HG03439 (cell line): ENCODE results near the gene GNAS-AS1.
"Not testable (repeated sequence)": the region's sequence is repeated elsewhere in the genome, so short reads cannot be mapped to it uniquely, and the experiment has no call there.

Experiments used
- ATAC-seq: cut with Tn5 transposase; IDR thresholded peaks from one replicate; pipeline ENCODE4 v1.9.1; 2021; ENCODE audit warnings: mild to moderate bottlenecking, moderate library complexity; ENCODE audit not compliant: unreplicated experiment

The GNAS-AS1 gene

DNA sequence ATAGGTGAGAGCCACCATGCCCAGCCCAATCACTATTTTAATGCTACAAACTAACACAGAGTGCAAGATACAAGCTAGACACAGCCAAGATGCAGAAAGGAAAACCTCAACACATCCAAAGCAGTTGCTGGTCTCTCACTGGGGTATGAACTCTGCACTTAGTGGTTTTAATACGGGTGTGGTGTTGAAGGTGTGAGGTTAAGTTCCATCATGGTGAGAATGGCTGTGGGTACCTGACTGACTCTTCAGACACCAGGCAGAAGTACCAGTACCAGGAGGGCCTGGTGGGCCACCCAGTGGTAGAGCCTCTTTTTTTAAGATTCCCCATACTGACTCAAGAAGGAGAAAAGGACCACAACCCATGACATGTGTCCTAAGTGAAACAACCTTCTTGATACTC, 13.0 kb downstream of the GNAS-AS1 start:
- ATAC-seq = no peak

DNA sequence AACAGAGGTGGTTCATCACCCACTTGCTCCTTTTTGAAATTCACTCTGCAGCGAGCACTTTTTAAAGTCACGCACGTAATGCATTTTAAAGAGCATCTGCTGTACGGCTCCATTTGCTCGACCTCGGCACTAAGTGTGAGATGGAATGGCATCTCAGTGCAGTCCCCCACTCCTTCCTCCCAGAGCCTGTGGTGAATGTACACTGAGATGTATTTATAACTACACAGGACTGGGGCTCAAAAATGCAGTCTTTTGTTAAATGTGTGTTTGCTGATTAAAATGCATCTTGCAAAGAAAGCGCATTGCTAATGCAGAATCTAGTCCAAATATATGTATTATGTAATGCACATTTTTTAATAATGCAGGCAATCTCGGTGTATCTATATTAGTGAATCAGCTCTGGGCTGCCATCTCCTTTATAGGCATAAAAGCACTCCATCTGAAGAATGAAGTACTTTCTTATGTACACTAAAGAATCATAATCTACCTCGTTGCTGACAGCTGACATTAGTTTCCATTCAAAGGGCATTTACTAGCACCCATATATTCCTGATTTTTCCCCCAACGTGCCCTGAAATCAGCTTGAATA, 14.0 kb downstream of the GNAS-AS1 start:
- ATAC-seq = no peak

DNA sequence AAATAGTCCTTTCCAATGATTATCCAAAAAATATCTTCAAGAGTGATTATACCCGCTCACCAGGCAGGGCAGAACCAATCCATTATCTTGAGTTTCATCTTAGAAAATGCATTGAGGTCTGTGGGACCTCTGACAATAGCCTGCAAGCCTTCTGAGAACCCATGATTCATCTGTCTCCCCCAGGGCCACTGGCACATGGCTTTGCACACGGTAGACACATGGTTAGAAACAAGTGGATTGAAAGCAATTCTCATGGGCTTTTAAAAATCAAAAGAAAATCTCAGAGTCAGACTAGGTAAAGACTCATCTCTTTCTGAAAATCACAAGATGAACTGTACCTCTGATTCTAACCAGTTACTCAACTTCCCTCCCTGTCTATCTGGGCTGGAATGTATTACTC, 15.5 kb downstream of the GNAS-AS1 start:
- no peak for ATAC-seq

GRCh38 chr20:58833921-58834320, 16.8 kb downstream of the GNAS-AS1 start:
- ATAC-seq = no peak

GRCh38 chr20:58832457-58832856, 18.2 kb downstream of the GNAS-AS1 start:
- no peak for ATAC-seq

GRCh38 chr20:58829531-58829941, 21.2 kb downstream of the GNAS-AS1 start:
- ATAC-seq = no peak

GRCh38 chr20:58828804-58829203, 21.9 kb downstream of the GNAS-AS1 start:
- ATAC-seq = not testable (repeated sequence)

GRCh38 chr20:58828136-58828535, 22.6 kb downstream of the GNAS-AS1 start:
- no peak for ATAC-seq

- no peak for ATAC-seq
These were observed 24.4 kb downstream of the GNAS-AS1 start for GRCh38 chr20:58826271-58826670.

DNA sequence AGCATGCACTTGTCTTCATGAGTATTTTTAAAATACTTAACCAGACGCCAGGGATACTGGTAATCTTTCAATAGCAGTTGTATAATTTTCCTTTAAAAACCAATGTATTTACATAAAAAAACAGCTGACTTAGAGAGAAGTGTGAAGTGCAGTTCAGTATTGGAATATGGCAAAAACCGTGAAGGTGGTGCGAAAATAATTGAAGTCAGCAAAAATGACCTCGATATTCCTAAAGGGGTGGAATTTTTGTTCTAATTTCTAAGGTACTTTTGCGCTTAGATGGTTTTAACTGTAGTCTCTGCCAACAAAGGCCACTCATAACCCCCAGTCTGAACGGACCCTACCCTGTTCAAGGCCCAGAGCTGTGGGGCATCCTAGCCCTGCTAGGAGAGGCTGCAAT, 25.3 kb downstream of the GNAS-AS1 start:
- ATAC-seq = no peak

DNA sequence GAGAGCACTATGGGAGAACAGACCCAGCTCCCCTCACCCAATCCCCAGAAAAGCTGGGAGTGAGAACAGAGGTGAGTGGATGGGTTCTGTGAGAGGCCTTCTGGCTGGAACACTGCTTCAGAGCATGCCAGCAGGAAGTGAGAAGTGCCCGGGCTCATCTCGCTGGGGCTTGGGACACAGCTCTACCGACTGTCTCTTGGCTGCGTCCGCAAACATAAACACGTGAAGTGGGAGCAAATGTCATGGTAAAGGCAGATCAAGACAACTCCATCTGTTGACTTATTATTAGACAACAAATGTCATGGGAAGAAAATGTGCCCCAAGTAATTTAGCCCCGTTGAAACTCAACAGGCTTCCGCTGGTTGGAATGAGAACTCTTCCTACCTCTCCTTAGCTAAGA, 25.9 kb downstream of the GNAS-AS1 start:
- ATAC-seq = no peak

DNA sequence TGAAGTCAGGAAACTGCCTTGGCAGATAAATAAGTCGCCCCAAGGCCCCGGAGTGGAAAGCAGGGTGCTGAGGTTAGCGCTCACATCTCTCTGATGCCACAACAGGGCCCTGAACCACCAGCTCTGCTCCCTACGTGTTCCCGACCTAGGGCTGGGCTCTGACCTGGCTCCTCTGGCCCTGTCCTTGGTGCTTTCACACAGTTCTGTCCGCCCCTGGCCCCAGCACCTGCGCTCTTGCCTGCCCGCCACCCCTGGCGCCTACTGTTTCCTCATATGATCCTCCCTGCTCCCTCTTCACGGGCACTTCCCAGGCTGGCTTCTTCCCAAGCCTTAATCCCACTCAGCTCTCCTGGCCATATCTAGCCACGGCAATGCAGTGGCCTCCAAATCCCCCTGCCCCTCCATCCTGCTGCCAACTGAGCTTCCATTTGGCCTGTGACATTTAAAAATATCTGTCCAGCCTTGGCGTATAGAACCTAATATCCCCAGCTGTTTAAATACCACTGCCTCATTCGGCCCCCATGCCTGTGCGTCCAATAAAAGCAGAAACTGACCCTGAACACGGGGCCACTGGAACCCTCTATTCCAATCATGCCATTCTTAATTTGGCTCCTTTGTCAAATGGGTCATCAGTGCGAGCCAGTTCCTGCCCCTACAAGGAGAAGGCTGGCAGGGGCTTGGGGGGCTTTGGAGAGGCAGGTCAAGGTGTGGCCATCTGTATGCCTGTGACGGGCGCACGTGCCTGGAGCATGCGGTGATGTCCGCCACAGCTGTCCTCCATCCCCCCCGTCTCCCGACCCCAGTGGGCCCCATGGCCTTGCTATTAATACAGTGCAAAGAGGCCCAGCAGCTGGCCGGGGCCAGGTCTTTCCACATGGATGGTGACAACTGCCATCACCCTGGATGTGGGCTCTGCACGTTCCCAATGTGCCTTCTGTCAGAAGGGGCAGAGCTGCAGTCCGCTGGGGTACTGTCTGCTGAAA, 27.7 kb downstream of the GNAS-AS1 start:
- ATAC-seq = no peak

GRCh38 chr20:58822149-58822548, 28.6 kb downstream of the GNAS-AS1 start:
- ATAC-seq = no peak

DNA sequence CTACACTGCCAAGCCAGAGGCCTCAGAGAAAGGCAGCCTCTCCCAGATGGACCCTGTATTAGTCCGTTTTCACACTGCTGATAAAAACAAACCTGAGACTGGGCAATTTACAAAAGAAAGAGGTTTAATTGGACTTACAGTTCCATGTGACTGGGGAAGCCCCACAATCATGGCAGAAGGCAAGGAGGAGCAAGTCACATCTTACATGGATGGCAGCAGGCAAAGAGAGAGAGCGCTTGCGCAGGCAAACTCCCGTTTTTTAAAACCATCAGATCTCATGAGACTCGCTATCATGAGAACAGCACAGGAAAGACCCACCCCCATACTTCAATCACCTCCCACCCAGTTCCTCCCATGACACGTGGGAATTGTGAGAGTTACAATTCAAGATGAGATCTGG, 30.2 kb downstream of the GNAS-AS1 start:
- ATAC-seq = not testable (repeated sequence)

DNA sequence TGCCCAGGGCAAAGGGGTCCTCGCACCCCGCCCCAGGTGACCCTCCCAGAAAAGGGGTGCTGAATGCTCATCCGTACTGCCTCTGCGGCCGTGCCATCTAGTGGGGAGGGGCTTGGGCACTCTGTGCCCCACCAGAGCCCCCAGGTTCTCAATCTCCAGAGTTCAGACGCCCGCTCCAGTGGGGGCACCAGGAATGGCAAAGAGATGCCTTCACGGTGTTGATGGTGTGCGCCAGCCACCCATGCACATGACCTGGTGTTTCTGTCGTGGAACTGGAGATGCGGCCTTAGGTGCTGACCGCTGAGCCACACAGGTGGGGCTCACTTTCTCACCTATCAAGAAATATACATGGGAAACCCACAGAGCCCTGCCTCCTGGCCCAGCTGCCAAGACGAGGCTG, 30.8 kb downstream of the GNAS-AS1 start:
- ATAC-seq = no peak

DNA sequence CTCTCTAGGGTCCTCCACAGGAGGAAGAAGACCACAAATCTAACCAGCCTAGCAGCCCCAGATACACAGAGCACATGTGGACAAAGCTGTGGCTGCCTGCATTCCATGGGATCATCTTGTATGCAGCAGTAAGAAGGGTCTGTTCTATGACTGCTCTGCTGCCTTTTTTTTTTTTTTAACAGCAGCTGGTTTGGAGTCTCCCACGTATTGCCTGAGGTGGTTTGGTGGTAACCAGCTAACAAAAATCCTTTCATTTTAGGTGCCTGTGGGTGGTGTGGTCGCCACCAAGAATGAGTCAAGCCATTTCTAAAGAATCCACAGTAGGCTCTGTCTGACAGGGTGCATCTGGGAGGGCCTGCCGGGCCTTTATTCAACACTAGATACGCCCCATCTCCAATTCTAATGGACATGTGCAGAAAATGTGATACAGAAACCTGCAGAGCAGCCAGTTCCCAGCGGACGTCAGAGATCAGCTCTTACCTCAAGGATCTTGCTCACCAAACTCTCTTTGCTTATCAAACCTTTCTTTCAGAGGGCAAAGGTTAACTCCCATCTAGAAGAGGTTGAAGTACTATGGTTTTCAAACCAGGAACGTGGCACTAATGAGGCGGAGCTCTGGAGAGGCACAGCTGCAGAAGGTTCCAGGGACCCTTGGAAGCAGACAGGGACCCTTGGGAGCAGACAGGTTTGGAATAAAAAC, 32.0 kb downstream of the GNAS-AS1 start:
- no peak for ATAC-seq

- ATAC-seq = no peak
These were observed 33.0 kb downstream of the GNAS-AS1 start for GRCh38 chr20:58817748-58818147.

- no peak for ATAC-seq
These were observed 33.6 kb downstream of the GNAS-AS1 start for GRCh38 chr20:58816957-58817651.

GRCh38 chr20:58816051-58816450, 34.7 kb downstream of the GNAS-AS1 start:
- ATAC-seq = no peak

- ATAC-seq = no peak
These were observed 35.3 kb downstream of the GNAS-AS1 start for GRCh38 chr20:58815448-58815847.

DNA sequence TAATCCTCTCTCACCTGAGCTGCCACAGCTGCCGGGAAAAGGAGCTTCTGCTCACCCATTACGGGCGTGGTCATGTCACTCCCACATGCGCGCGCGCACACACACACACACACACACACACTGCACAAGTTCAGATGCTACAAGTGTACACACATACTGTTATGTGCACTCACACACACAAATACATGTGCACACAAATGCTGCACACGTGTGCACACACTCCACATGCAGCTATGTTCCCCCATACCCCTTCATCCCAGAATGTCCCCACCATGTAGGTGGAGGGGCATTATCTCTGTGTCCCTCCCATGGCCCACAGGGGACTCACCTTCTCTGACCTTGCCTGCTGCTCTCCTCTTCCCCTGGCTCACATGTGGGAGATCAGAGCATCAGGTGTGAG, 37.3 kb downstream of the GNAS-AS1 start:
- no peak for ATAC-seq
